WTC11 (cell line): ENCODE data around the gene D2HGDH. TPM values are rescaled to one million over a fixed set of nuclear protein-coding genes. Genes with fewer than 3 reads are reported as not detected.

Source experiments
- ATAC-seq: fragments of 200-7000 bp; cut with Tn5 transposase; 2 replicates; pipeline ENCODE4 v1.10.0; 2021; ENCODE audit warnings: mild to moderate bottlenecking, moderate library complexity
- CTCF ChIA-PET: fragments of 300-600 bp; sonication (Branson Sonifier 250); formaldehyde crosslinking; loops from one replicate; lab custom pipeline; 2021; ENCODE audit warnings: antibody characterized with exemption; lab: Charles Lee
- POLR2A ChIA-PET: fragments of 350-600 bp; sonication (Branson Sonifier 250); formaldehyde crosslinking; loops from one replicate; lab custom pipeline; 2021; ENCODE audit warnings: antibody characterized with exemption; lab: Charles Lee
- DNase-seq: peaks from one replicate; pipeline ENCODE4 v3.0.0; 2021; ENCODE audit warnings: low spot score
- H3K27ac Mint-ChIP-seq: 2 replicates; pipeline ENCODE4 v1.8.0; 2021; ENCODE audit warnings: mixed read lengths
- H3K27me3 Mint-ChIP-seq: 2 replicates; pipeline ENCODE4 v1.8.0; 2021; ENCODE audit warnings: low read depth, mild to moderate bottlenecking, moderate library complexity, mixed read lengths
- H3K36me3 Mint-ChIP-seq: 2 replicates; pipeline ENCODE4 v1.8.0; 2021; ENCODE audit warnings: mixed read lengths
- H3K4me1 Mint-ChIP-seq: 2 replicates; pipeline ENCODE4 v1.8.0; 2022; ENCODE audit warnings: mixed read lengths
- H3K4me3 Mint-ChIP-seq: 2 replicates; pipeline ENCODE4 v1.8.0; 2021; ENCODE audit warnings: mild to moderate bottlenecking, moderate library complexity, mixed read lengths
- H3K9me3 Mint-ChIP-seq: 2 replicates; pipeline ENCODE4 v1.8.0; 2021; ENCODE audit warnings: mixed read lengths
- ELF4 ChIP-seq: sonication (generic); formaldehyde crosslinking; IDR thresholded peaks from 2 replicates; pipeline ENCODE4 v1.8.1; 2022; ENCODE audit warnings: low read depth, mild to moderate bottlenecking, moderate library complexity, missing genetic modification reagents
- MYBL2 ChIP-seq: sonication (generic); formaldehyde crosslinking; IDR thresholded peaks from 2 replicates; pipeline ENCODE4 v1.8.1; 2023; ENCODE audit warnings: mild to moderate bottlenecking, moderate library complexity, missing genetic modification reagents
- SMAD3 ChIP-seq: sonication (generic); formaldehyde crosslinking; IDR thresholded peaks from 2 replicates; pipeline ENCODE4 v1.8.0; 2022; ENCODE audit warnings: missing genetic modification reagents, mild to moderate bottlenecking, borderline replicate concordance
- SP1 ChIP-seq: sonication (generic); formaldehyde crosslinking; conservative IDR thresholded peaks from 2 replicates; pipeline ENCODE4 v1.8.1; 2022; ENCODE audit warnings: missing genetic modification reagents
- total RNA-seq: library from RNA; stranded (reverse); gene quantifications from 3 replicates; pipeline ENCODE4 v1.2.3, GENCODE V29; 2021
- TF ChIP-seq, protein P1 (sequence below): sonication (generic); formaldehyde crosslinking; IDR thresholded peaks from 2 replicates; pipeline ENCODE4 v1.8.0; 2023; ENCODE audit warnings: mild to moderate bottlenecking, missing genetic modification reagents
- TF ChIP-seq, protein P2 (sequence below): sonication (generic); formaldehyde crosslinking; IDR thresholded peaks from 2 replicates; pipeline ENCODE4 v1.8.1; 2022; ENCODE audit warnings: missing genetic modification reagents, borderline replicate concordance
- TF ChIP-seq, protein P3 (sequence below): sonication (generic); formaldehyde crosslinking; IDR thresholded peaks from 2 replicates; pipeline ENCODE4 v1.8.0; 2022; ENCODE audit warnings: mild to moderate bottlenecking, missing genetic modification reagents
- TF ChIP-seq, protein P4 (sequence below): sonication (generic); formaldehyde crosslinking; IDR thresholded peaks from 2 replicates; pipeline ENCODE4 v1.8.1; 2023; ENCODE audit warnings: mild to moderate bottlenecking, missing genetic modification reagents, borderline replicate concordance
- TF ChIP-seq, protein P5 (sequence below): sonication (generic); formaldehyde crosslinking; IDR thresholded peaks from 2 replicates; pipeline ENCODE4 v1.8.0; 2022; ENCODE audit warnings: missing genetic modification reagents

Gene D2HGDH
- total RNA-seq, 1 experiment from 2014 or later = 22.7 TPM

DNA sequence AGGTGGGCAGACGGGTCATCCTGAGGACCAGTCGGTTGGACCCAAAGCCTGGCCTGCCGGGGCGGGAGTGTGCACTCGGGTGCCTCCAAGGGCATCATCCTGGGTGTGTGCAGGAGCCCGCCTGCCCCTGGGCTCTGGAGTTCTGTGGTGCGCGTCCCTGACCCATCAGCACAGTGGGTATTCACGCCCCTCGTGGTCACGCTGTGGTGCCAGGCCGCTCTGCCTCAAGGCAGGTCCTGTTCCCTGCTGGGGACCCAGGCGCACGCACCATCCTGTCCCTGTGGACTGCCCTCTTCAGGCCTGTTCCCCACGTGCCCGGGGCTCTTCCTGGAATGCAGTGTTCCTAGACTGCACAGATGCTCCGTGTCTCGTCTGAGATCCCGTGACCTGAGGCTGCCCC lies 14.3 kb upstream of the D2HGDH start:
- no peaks in the 10 kb centered on the region for H3K4me1 Mint-ChIP-seq
- peaks cover 67% of the 10 kb centered on the region for H3K36me3 Mint-ChIP-seq
- ChIA-PET POLR2A (no interaction called here), CTCF (no interaction called here)
- H3K27me3 Mint-ChIP-seq = no peaks in the 10 kb centered on the region
- no peak for ATAC-seq
- no peak overlapping the region for H3K27ac Mint-ChIP-seq
- no peak overlapping the region for H3K4me3 Mint-ChIP-seq
- H3K9me3 Mint-ChIP-seq = peaks cover 19% of the 10 kb centered on the region
- DNase-seq = no peak
- TF ChIP-seq, protein P1, sequence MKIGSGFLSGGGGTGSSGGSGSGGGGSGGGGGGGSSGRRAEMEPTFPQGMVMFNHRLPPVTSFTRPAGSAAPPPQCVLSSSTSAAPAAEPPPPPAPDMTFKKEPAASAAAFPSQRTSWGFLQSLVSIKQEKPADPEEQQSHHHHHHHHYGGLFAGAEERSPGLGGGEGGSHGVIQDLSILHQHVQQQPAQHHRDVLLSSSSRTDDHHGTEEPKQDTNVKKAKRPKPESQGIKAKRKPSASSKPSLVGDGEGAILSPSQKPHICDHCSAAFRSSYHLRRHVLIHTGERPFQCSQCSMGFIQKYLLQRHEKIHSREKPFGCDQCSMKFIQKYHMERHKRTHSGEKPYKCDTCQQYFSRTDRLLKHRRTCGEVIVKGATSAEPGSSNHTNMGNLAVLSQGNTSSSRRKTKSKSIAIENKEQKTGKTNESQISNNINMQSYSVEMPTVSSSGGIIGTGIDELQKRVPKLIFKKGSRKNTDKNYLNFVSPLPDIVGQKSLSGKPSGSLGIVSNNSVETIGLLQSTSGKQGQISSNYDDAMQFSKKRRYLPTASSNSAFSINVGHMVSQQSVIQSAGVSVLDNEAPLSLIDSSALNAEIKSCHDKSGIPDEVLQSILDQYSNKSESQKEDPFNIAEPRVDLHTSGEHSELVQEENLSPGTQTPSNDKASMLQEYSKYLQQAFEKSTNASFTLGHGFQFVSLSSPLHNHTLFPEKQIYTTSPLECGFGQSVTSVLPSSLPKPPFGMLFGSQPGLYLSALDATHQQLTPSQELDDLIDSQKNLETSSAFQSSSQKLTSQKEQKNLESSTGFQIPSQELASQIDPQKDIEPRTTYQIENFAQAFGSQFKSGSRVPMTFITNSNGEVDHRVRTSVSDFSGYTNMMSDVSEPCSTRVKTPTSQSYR (CRISPR knock-in tag) = no peak
- no peak for TF ChIP-seq SP1
- TF ChIP-seq, protein P2, sequence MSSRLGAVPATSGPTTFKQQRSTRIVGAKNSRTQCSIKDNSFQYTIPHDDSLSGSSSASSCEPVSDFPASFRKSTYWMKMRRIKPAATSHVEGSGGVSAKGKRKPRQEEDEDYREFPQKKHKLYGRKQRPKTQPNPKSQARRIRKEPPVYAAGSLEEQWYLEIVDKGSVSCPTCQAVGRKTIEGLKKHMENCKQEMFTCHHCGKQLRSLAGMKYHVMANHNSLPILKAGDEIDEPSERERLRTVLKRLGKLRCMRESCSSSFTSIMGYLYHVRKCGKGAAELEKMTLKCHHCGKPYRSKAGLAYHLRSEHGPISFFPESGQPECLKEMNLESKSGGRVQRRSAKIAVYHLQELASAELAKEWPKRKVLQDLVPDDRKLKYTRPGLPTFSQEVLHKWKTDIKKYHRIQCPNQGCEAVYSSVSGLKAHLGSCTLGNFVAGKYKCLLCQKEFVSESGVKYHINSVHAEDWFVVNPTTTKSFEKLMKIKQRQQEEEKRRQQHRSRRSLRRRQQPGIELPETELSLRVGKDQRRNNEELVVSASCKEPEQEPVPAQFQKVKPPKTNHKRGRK = no peak

DNA sequence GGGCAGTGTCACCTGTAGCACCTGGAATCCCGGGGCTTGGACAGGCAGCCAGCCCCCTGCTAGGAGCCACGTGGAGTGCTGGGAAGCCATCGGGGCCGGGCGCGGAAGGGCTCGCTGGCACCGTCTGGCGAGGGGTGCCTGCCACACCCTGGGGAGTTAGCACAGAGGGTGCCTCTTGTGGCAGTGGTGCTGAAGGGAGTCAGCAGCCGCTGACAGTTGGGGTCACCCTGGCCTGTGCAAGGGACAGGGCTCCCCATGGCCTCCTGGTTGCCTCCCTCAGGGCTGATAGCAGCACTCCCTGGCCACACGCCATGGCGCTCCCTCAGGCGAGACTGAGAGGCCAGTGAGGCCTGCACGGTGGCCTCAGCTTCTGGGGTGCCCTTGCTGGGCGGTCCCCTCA lies 13.9 kb upstream of the D2HGDH start:
- Mint-ChIP-seq H3K9me3 (peaks cover 19% of the 10 kb centered on the region), H3K4me3 (no peak overlapping the region), H3K36me3 (peaks cover 68% of the 10 kb centered on the region), H3K4me1 (no peaks in the 10 kb centered on the region), H3K27me3 (no peaks in the 10 kb centered on the region), H3K27ac (no peak overlapping the region)
- no peak for DNase-seq
- ATAC-seq = no peak
- POLR2A ChIA-PET = no interaction called here
- TF ChIP-seq, protein P3, sequence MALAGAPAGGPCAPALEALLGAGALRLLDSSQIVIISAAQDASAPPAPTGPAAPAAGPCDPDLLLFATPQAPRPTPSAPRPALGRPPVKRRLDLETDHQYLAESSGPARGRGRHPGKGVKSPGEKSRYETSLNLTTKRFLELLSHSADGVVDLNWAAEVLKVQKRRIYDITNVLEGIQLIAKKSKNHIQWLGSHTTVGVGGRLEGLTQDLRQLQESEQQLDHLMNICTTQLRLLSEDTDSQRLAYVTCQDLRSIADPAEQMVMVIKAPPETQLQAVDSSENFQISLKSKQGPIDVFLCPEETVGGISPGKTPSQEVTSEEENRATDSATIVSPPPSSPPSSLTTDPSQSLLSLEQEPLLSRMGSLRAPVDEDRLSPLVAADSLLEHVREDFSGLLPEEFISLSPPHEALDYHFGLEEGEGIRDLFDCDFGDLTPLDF = no peak
- TF ChIP-seq, protein P4, sequence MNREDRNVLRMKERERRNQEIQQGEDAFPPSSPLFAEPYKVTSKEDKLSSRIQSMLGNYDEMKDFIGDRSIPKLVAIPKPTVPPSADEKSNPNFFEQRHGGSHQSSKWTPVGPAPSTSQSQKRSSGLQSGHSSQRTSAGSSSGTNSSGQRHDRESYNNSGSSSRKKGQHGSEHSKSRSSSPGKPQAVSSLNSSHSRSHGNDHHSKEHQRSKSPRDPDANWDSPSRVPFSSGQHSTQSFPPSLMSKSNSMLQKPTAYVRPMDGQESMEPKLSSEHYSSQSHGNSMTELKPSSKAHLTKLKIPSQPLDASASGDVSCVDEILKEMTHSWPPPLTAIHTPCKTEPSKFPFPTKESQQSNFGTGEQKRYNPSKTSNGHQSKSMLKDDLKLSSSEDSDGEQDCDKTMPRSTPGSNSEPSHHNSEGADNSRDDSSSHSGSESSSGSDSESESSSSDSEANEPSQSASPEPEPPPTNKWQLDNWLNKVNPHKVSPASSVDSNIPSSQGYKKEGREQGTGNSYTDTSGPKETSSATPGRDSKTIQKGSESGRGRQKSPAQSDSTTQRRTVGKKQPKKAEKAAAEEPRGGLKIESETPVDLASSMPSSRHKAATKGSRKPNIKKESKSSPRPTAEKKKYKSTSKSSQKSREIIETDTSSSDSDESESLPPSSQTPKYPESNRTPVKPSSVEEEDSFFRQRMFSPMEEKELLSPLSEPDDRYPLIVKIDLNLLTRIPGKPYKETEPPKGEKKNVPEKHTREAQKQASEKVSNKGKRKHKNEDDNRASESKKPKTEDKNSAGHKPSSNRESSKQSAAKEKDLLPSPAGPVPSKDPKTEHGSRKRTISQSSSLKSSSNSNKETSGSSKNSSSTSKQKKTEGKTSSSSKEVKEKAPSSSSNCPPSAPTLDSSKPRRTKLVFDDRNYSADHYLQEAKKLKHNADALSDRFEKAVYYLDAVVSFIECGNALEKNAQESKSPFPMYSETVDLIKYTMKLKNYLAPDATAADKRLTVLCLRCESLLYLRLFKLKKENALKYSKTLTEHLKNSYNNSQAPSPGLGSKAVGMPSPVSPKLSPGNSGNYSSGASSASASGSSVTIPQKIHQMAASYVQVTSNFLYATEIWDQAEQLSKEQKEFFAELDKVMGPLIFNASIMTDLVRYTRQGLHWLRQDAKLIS (CRISPR knock-in tag) = no peak
- no peak for TF ChIP-seq SMAD3 (CRISPR knock-in tag)
- TF ChIP-seq MYBL2 = no peak
- TF ChIP-seq, protein P5, sequence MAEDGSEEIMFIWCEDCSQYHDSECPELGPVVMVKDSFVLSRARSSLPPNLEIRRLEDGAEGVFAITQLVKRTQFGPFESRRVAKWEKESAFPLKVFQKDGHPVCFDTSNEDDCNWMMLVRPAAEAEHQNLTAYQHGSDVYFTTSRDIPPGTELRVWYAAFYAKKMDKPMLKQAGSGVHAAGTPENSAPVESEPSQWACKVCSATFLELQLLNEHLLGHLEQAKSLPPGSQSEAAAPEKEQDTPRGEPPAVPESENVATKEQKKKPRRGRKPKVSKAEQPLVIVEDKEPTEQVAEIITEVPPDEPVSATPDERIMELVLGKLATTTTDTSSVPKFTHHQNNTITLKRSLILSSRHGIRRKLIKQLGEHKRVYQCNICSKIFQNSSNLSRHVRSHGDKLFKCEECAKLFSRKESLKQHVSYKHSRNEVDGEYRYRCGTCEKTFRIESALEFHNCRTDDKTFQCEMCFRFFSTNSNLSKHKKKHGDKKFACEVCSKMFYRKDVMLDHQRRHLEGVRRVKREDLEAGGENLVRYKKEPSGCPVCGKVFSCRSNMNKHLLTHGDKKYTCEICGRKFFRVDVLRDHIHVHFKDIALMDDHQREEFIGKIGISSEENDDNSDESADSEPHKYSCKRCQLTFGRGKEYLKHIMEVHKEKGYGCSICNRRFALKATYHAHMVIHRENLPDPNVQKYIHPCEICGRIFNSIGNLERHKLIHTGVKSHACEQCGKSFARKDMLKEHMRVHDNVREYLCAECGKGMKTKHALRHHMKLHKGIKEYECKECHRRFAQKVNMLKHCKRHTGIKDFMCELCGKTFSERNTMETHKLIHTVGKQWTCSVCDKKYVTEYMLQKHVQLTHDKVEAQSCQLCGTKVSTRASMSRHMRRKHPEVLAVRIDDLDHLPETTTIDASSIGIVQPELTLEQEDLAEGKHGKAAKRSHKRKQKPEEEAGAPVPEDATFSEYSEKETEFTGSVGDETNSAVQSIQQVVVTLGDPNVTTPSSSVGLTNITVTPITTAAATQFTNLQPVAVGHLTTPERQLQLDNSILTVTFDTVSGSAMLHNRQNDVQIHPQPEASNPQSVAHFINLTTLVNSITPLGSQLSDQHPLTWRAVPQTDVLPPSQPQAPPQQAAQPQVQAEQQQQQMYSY (CRISPR knock-in tag) = no peak
- no peak for TF ChIP-seq ELF4 (CRISPR knock-in tag)
- CTCF ChIA-PET = no interaction called here
